OCI-M2 (cell line): Measurements from ENCODE around the gene PBX4.

ENCODE experiments used
- DNase-seq: peaks from one replicate; lab custom pipeline; 2025; ENCODE audit not compliant: unreplicated experiment; lab: John Stamatoyannopoulos, UW

Gene PBX4

GRCh38 chr19:19592690-19593089, 25.8 kb downstream of the PBX4 start:
- DNase-seq = no peak

DNA sequence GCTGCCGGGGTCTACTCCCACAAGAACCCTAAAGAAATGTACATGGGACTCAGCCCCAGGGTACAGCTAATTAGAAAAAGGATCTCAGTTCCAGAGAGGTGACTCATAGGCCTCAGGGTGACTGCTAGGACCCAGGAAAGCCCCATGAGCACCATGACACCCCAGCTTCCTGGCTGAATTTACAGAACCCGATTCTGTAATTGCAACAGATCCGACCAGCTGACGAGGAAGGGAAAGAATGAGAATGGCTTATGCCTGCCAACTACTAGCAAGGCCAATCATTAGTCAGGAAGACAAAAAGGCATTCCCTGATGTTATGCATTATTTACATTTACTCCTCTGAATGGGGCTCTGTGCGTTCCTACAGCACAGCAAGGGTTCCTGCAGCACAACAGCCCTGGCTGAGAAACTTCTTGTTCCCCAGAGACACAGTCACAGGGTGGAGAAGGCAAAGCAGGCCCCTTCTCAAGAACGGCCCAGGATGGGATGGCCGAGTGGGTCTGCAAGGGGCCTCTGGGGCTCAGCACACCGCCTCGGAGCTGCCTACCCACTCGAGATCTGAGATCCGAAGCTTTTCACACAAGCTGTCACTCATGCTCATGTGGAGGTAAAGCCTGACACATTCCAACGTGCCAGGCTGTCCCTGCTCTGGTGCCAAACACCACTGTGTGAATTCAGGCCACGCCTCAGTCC, 27.2 kb downstream of the PBX4 start:
- no peak for DNase-seq

GRCh38 chr19:19588546-19588945, 29.9 kb downstream of the PBX4 start:
- no peak for DNase-seq

DNA sequence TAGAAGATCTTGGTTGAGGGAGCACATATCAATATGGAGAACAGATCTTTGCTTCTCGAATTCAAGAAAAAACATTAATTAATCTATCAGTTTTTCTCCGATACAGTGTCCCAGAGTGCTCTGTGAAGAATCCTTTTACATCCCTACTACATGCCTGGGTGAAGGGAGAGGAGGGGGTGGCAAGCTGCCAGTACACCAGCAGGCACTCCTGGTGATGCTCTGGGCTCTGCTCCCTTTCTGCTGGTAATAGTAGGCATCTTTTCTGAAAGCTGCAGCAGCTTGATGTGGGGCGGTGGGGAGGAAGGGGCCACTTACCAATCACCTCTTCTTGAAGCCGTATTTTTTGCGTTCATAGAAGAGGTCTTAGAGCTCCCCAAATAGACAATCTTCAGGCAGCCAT, 30.7 kb downstream of the PBX4 start:
- DNase-seq = no peak

GRCh38 chr19:19584356-19584755, 34.1 kb downstream of the PBX4 start:
- DNase-seq = no peak

GRCh38 chr19:19582471-19582870, 36.0 kb downstream of the PBX4 start:
- DNase-seq = no peak

DNA sequence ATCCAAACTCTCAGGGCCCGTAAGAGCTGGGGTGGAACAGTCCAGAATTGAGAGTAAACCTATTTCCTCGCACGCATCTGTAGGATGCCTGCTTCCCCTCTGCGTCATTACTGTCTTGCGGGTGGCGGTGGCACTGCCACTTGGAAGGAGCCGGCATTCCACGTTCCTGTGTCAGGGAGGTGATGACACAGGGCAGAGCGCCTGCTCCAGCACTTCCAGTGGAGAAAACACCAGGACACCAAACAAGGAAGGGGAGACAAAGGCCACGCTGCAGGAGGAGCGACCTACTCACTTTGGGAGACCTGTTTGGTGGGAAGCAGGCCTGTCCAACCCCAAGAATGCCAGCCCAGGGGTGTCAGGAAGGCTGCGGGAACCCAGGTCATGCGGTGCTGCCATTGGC, 37.1 kb downstream of the PBX4 start:
- no peak for DNase-seq

- DNase-seq = no peak
These were observed 38.1 kb downstream of the PBX4 start for GRCh38 chr19:19580418-19580817.

- no peak for DNase-seq
These were observed 38.7 kb downstream of the PBX4 start for GRCh38 chr19:19579533-19580361.

GRCh38 chr19:19578252-19578651, 40.2 kb downstream of the PBX4 start:
- DNase-seq = no peak

GRCh38 chr19:19575411-19575810, 43.1 kb downstream of the PBX4 start:
- no peak for DNase-seq

DNA sequence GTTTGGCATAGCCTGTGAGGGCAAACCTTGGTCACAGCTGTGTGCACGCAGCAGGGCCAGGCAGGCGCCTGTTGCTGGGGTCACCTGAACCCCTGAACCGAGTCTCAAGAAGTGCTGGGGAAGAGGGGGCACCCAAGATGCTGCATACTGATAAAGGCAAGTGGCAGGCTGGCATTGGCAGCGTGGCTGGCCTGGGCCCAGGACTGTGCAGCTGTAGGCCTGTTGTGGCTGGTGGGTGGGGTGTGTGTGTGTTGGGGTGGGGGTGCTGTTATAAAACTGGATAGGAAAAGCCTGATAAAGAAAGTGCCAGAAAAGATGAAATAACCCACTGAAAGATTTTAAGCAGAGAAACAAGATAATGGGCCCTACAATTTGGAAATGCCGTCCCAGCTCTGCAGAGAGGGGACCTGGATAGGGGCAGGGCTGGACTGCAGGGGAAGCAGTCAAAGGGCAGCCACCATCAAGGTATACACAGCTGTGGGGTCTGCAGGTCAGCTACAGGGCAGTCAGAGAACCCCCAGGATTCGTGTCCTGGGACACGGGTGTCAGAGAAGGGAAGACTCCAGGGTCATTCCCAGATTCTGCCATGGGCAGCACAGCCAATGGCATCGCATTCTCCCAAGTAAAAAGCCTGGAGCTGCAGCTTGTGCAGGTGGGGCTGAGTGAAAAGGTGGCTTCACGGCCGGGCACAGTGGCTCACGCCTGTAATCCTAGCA, 47.3 kb downstream of the PBX4 start:
- no peak for DNase-seq

DNA sequence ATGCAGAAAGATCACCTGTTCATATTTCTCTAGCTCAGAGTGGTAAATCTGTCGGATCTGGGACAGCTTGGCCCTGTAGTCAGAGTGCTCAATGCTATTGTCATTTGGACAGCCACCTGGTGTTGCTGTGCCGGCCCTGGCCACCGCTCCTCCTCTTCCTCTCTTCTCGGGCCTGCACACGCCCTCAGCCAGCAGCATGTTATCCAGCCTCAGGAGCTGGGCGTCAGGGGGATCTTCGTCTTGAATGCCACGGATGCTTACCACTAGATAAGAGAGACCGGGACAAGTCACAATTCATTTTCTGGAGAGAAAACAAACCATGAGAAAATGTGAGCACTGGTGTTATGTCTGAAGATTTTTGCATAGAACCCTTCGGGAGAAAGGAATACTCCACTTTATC, 47.9 kb downstream of the PBX4 start:
- no peak for DNase-seq

DNA sequence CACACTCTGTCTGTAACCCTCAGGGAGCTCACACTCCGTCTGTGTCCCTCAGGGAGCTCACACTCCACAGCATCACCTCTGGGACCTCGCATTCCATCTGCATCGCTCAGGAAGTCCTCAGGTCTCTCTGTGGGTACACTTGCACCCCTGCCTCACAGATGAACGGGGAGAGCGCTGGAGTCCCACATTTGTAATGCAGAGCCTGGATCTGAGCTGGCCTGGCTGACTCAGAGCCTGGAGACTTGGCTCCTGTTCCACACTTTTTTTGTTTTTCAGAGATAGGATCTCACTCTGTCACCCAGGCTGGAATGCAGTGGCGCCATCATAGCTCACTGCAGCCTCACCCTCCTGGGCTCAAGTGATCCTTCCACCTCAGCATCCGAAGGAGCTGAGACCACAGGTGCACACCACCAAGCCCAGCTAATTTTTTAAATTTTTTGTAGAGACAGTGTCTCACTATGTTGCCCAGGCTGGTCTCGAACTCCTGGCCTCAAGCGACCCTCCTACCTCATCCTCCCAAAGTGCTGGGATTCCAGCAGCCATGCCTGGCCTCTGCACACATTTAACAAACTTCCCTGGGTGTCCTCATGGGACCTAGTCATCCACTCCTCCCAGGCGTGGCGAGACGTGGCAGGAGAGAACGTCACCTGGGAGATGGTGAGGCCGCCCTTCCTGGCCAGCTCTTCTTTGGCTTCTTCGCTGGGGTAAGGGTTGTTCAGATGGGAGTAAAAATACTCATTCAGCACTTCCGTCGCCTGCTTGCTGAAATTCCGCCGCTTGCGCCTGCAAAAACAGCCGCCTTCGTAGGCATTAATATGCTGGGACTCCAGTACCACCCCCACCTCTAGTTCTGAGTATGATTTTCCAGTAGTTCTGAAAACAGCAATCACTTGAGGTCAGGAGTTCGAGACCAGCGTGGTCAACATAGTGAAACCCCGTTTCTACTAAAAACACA, 49.4 kb downstream of the PBX4 start:
- DNase-seq = no peak

DNA sequence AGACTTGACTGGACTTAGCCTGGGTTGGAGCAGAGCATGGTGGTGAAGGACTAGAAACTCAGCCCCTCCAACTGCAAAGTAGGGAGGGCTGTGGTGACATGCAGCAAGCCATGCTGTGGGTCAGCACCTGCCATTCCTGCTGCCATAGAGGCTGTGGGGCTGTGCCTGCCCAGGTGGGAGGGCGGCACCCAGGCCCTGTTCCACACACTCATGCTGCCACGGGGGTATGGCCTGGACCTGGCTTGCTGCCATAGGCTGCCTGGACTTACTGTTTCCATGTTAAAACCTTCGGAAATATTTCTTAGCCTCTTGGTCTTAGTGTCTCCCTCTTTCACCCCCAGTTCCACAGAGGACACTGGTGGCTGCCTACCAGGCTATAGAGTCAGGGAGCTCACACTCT, 51.1 kb downstream of the PBX4 start:
- no peak for DNase-seq

GRCh38 chr19:19566306-19566705, 52.2 kb downstream of the PBX4 start:
- DNase-seq = no peak

- no peak for DNase-seq
These were observed 55.1 kb downstream of the PBX4 start for GRCh38 chr19:19563348-19563848.

GRCh38 chr19:19562665-19563347, 55.7 kb downstream of the PBX4 start:
- DNase-seq = no peak

- DNase-seq = no peak
These were observed 56.4 kb downstream of the PBX4 start for GRCh38 chr19:19561946-19562664.
